Pancreas (tissue), 10 donors: Measurements from ENCODE around the gene BEND6. TPM values are rescaled to one million over a fixed set of nuclear protein-coding genes. Genes with fewer than 3 reads are reported as not detected.

Experiments used
- ATAC-seq, 4 donors: fragments of 200-7000 bp; cut with Tn5 transposase; one replicate each; pipeline versions ENCODE4 v1.8.0 to v1.9.1; 2020; ENCODE audit warnings: mild to moderate bottlenecking in 4 of 4, moderate library complexity in 4 of 4
- DNase-seq, 6 donors: peaks; one replicate each; pipeline ENCODE4 v3.0.0-alpha.2; 2020
- FAIRE-seq: peaks from 2 replicates; lab custom pipeline; 2012; peaks lifted over from hg19 to GRCh38; lab: Jason Lieb, UNC
- H3K27ac ChIP-seq, 4 donors: fragments of 200-600 bp; sonication (generic); 1 replicate in 3 of 4; 2 replicates in 1 of 4; pipeline versions ENCODE4 v1.5.0 to v1.8.0; 2020
- H3K27me3 ChIP-seq, 4 donors: fragments of 200-600 bp; one replicate each; pipeline ENCODE4 v1.8.0; 2021
- H3K36me3 ChIP-seq, 3 donors: fragments of 200-600 bp; sonication (generic) in 1 of 3; one replicate each; pipeline versions ENCODE4 v1.5.0 to v1.8.0; 2020 to 2021
- H3K4me1 ChIP-seq, 3 donors: fragments of 200-600 bp; one replicate each; pipeline ENCODE4 v1.8.0; 2021
- H3K4me3 ChIP-seq, 4 donors: fragments of 200-600 bp; sonication (generic) in 2 of 4; one replicate each; pipeline versions ENCODE4 v1.5.0 to v1.8.0; 2020 to 2021
- H3K9me3 ChIP-seq, 4 donors: fragments of 200-600 bp; one replicate each; pipeline ENCODE4 v1.8.0; 2021
- CTCF ChIP-seq, 4 donors: fragments of 200-600 bp; sonication (generic) in 3 of 4; IDR thresholded peaks; one replicate each; pipeline versions ENCODE4 v1.5.0 to v1.8.0; 2021; ENCODE audit warnings: antibody characterized with exemption in 4 of 4
- WGBS, 2 donors: extraction: QIAGEN DNeasy Blood & Tissue Kit; methylation state at CpG; one replicate each; pipeline ENCODE4 v1.1.7; 2013; 5-methylcytosine and 5-hydroxymethylcytosine counted together
- intact Hi-C, 3 donors: fragments of 100-400 bp; cut with DNase I; formaldehyde crosslinking; loops; one replicate each; pipeline versions ENCODE4 v1.11.1 to v1.14.2; 2022
- polyA plus RNA-seq, 2 donors: library from polyadenylated mRNA; stranded (reverse); fragments of 200-250 nt; gene quantifications; one replicate each; pipeline ENCODE4 v1.2.3, GENCODE V29; 2013
- total RNA-seq, 6 donors: library from RNA; stranded (reverse); fragmentation: NEBNext Ultra II Directional in 4 of 6; extraction: Animal tissue kit (Norgen Biotek cat#: 25700) in 4 of 6; gene quantifications; one replicate each; pipeline versions ENCODE4 v1.2.1 to v1.2.4, GENCODE V29; 2021 to 2023
- donor health status: healthy with polysubstance abuse.
- donor health status: DM: no; HTN: no; CAD: no; lungs with moderate emphysema.
- donor health status: DM: no; HTN: no; CAD: no.
- donor health status: control.
- donor health status: control.
- donor health status: Bipolar disorder and iron deficiency.
- donor health status: DM: yes; HTN: yes; CAD: no.
- donor health status: DM: no; HTN: no; CAD: no.
- donor health status: DM: no; HTN: no; CAD: no.
- donor health status: DM: yes; HTN: yes; CAD: no.

BEND6 gene
- total and polyA plus RNA-seq, 8 donors, result 0.06 to 0.94 (median 0.47) TPM; not detected in 2

GRCh38 chr6:57069920-57070331, 115.0 kb downstream of the BEND6 start:
- ATAC-seq (no peak), FAIRE-seq (no peak), DNase-seq (no peak)
- Histone ChIP-seq H3K27me3 (no peaks in the 10 kb centered on the region), H3K27ac (no peak overlapping the region), H3K4me1 (no peaks in the 10 kb centered on the region), H3K9me3 (no peaks in the 10 kb centered on the region), H3K4me3 (no peak overlapping the region), H3K36me3 (no peaks in the 10 kb centered on the region)
- 70 to 77% methylated on average over 9 of the region's 9 CpGs for WGBS, 2 donors
- TF ChIP-seq CTCF (IDR thresholded peaks at IDR 0.05), result no peak
- intact Hi-C loops, result no loop called here

GRCh38 chr6:57072108-57072507, 117.2 kb downstream of the BEND6 start:
- H3K9me3 ChIP-seq, result no peaks in the 10 kb centered on the region
- no peaks in the 10 kb centered on the region for H3K27me3 ChIP-seq
- intact Hi-C loops, result no loop called here
- no peaks in the 10 kb centered on the region for H3K4me1 ChIP-seq
- no peak for ATAC-seq
- no peak overlapping the region for H3K27ac ChIP-seq
- no peaks in the 10 kb centered on the region for H3K36me3 ChIP-seq
- WGBS, 2 donors, result 84 to 91% methylated on average over 3 of the region's 3 CpGs
- FAIRE-seq, result no peak
- TF ChIP-seq CTCF (IDR thresholded peaks at IDR 0.05), result no peak
- DNase-seq, result no peak
- no peak overlapping the region for H3K4me3 ChIP-seq

- intact Hi-C loops, result no loop called here
- no peaks in the 10 kb centered on the region for H3K9me3 ChIP-seq
- no peaks in the 10 kb centered on the region for H3K36me3 ChIP-seq
- DNase-seq (no peak), FAIRE-seq (no peak), ATAC-seq (no peak)
- WGBS, 2 donors, result 95 to 96% methylated on average over 8 of the region's 8 CpGs
- no peak overlapping the region for H3K27ac ChIP-seq
- H3K4me1 ChIP-seq, result no peaks in the 10 kb centered on the region
- H3K4me3 ChIP-seq, result no peak overlapping the region
- H3K27me3 ChIP-seq, result no peaks in the 10 kb centered on the region
- no peak for TF ChIP-seq CTCF (IDR thresholded peaks at IDR 0.05)
Observed at GRCh38 chr6:57074383-57074782, 119.5 kb downstream of the BEND6 start.

GRCh38 chr6:57075092-57075491, 120.2 kb downstream of the BEND6 start:
- H3K27ac ChIP-seq, result no peak overlapping the region

More at GRCh38 chr6:57075092-57075491, 120.2 kb downstream of the BEND6 start:
- no peaks in the 10 kb centered on the region for H3K36me3 ChIP-seq
- H3K4me3 ChIP-seq, result no peak overlapping the region
- no peak for TF ChIP-seq CTCF (IDR thresholded peaks at IDR 0.05)
- ATAC-seq (no peak), DNase-seq (no peak), FAIRE-seq (no peak)
- H3K4me1 ChIP-seq, result no peaks in the 10 kb centered on the region
- H3K9me3 ChIP-seq, result no peaks in the 10 kb centered on the region
- intact Hi-C loops, result no loop called here
- H3K27me3 ChIP-seq, result no peaks in the 10 kb centered on the region

Other genes with a start within 250 kb of the BEND6 start
- 1 to 10 TPM; 2.3 to 6.7 (median 4.0) TPM for gene KIAA1586, start 91.6 kb downstream of the BEND6 start, total RNA-seq
- 1 to 10 TPM in 1 of 2 donors, under 1 TPM in 1; 0.99 to 3.4 TPM for gene KIAA1586, start 91.6 kb downstream of the BEND6 start, polyA plus RNA-seq
- gene ZNF451, start 135.1 kb downstream of the BEND6 start, total RNA-seq, result 10 to 100 TPM; 15.8 to 26.7 (median 21.5) TPM
- gene ZNF451, start 135.1 kb downstream of the BEND6 start, polyA plus RNA-seq, result 10 to 100 TPM in 1 of 2 donors, 1 to 10 TPM in 1; 9.4 to 16.8 TPM
- gene BAG2, start 217.2 kb downstream of the BEND6 start, total RNA-seq, result 1 to 10 TPM in 2 of 6 donors, under 1 TPM in 4; 0.46 to 1.6 (median 0.97) TPM
- gene BAG2, start 217.2 kb downstream of the BEND6 start, polyA plus RNA-seq, result 1 to 10 TPM in 1 of 2 donors, under 1 TPM in 1; 0.72 to 1.5 TPM